Thymus (tissue), 11 donors: Measurements from ENCODE around the gene CHODL. TPM values are rescaled to one million over a fixed set of nuclear protein-coding genes. Genes with fewer than 3 reads are reported as not detected.

Experiments
- DNase-seq, 9 donors: peaks; one replicate each; pipeline ENCODE4 v3.0.0-alpha.2; 2013; ENCODE audit warnings: low spot score in 9 of 9, low read depth in 6 of 9, missing footprints in 1 of 9
- H3K27ac ChIP-seq, 2 donors: one replicate each; pipeline ENCODE4 v1.5.1; 2013; ENCODE audit warnings: control low read depth in 1 of 2, low read depth in 1 of 2, low read length in 1 of 2, mild to moderate bottlenecking in 1 of 2, moderate library complexity in 1 of 2
- H3K27me3 ChIP-seq, 2 donors: one replicate each; pipeline ENCODE4 v1.5.1; 2013; ENCODE audit warnings: low read length in 1 of 2; ENCODE audit not compliant: control insufficient read depth in 2 of 2, insufficient read depth in 1 of 2
- H3K36me3 ChIP-seq, 2 donors: one replicate each; pipeline ENCODE4 v1.5.1; 2013; ENCODE audit warnings: low read length in 1 of 2, mild to moderate bottlenecking in 1 of 2, moderate library complexity in 1 of 2; ENCODE audit not compliant: control insufficient read depth in 2 of 2, insufficient read depth in 2 of 2
- H3K4me1 ChIP-seq, 2 donors: one replicate each; pipeline ENCODE4 v1.5.1; 2013; ENCODE audit warnings: low read length in 2 of 2; ENCODE audit not compliant: control insufficient read depth in 2 of 2, insufficient read depth in 2 of 2
- H3K4me3 ChIP-seq, 2 donors: one replicate each; pipeline ENCODE4 v1.5.1; 2013; ENCODE audit warnings: low read length in 2 of 2, control low read depth in 1 of 2, mild to moderate bottlenecking in 1 of 2
- H3K9me3 ChIP-seq, 2 donors: one replicate each; pipeline ENCODE4 v1.5.1; 2013; ENCODE audit warnings: low read length in 1 of 2, mild to moderate bottlenecking in 1 of 2; ENCODE audit not compliant: control insufficient read depth in 2 of 2, insufficient read depth in 1 of 2
- WGBS: extraction: QIAGEN DNeasy Blood & Tissue Kit; methylation state at CpG from one replicate; pipeline ENCODE4 v1.1.7; 2013; 5-methylcytosine and 5-hydroxymethylcytosine counted together
- polyA plus RNA-seq: library from polyadenylated mRNA; stranded (reverse); fragments of 200-250 nt; gene quantifications from one replicate; pipeline ENCODE4 v1.2.3, GENCODE V29; 2013
- total RNA-seq: library from RNA; stranded (reverse); fragments of 120-200 nt; gene quantifications from one replicate; pipeline ENCODE4 v1.2.4, GENCODE V29; 2013
- donor health status: healthy.

Gene CHODL
- total and polyA plus RNA-seq, 2 donors, result 0.66 to 0.76 TPM

DNA sequence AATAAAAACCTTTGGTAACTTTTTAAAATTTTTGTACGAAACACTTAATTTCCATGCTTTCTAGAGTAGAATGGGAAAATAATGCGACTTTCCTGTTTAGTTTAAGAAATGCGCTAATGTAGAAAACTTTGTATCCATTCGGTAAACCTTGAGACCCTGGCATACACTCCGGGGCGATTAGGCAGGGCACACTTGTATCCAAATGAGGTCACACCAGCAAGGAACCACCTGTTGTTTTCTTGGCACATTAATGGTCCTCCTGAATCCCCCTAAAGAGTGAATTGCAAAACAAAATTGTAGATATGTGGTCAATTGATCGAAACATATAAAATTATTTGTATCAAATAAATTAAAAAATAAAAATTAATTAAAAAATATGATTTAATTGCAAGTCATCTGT, 25.2 kb downstream of the CHODL start:
- Histone ChIP-seq H3K27ac (no peak overlapping the region), H3K4me3 (no peak overlapping the region), H3K4me1 (no peaks in the 10 kb centered on the region), H3K36me3 (no peaks in the 10 kb centered on the region), H3K27me3 (no peaks in the 10 kb centered on the region), H3K9me3 (no peaks in the 10 kb centered on the region)
- DNase-seq, result no peak
- 97% methylated on average over 7 of the region's 7 CpGs for WGBS

DNA sequence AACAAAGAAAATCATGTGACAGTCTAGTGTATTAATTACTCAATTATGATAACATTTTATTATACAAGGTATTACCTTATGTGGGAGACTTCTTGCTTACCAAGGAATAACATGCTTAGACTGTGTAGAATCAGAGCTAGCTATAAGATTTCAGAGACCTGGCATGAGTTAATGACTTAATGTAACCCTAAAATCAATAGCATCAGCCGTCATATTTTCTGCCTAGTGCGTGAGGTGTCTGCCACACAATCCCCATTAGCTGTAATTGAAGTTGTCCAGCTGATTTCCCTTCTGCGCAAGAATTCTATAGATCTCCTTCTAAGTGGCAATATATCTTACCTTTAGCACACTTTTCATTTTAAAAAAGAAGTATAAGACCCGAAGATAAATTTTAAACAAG, 28.8 kb downstream of the CHODL start:
- no peak for DNase-seq
- Histone ChIP-seq H3K9me3 (no peaks in the 10 kb centered on the region), H3K27ac (no peak overlapping the region), H3K36me3 (no peaks in the 10 kb centered on the region), H3K4me1 (no peaks in the 10 kb centered on the region), H3K4me3 (no peak overlapping the region), H3K27me3 (no peaks in the 10 kb centered on the region)
- 95% methylated on average over 4 of the region's 4 CpGs for WGBS

- H3K27me3 ChIP-seq, result no peaks in the 10 kb centered on the region
- no peaks in the 10 kb centered on the region for H3K36me3 ChIP-seq
- 85% methylated on average over 5 of the region's 5 CpGs for WGBS
Measured at GRCh38 chr21:18274370-18274769, 29.7 kb downstream of the CHODL start.

GRCh38 chr21:18275781-18276180, 31.1 kb downstream of the CHODL start:
- no peak for DNase-seq
- Histone ChIP-seq H3K27ac (no peak overlapping the region), H3K9me3 (no peaks in the 10 kb centered on the region), H3K4me3 (no peak overlapping the region), H3K27me3 (no peaks in the 10 kb centered on the region), H3K4me1 (no peaks in the 10 kb centered on the region), H3K36me3 (no peaks in the 10 kb centered on the region)
- 71% methylated on average over 3 of the region's 3 CpGs for WGBS

More at GRCh38 chr21:18274370-18274769, 29.7 kb downstream of the CHODL start:
- Histone ChIP-seq H3K27ac (no peak overlapping the region), H3K9me3 (no peaks in the 10 kb centered on the region), H3K4me1 (no peaks in the 10 kb centered on the region), H3K4me3 (no peak overlapping the region)
- DNase-seq, result no peak

- H3K4me1 ChIP-seq, result no peaks in the 10 kb centered on the region
- no peak overlapping the region for H3K27ac ChIP-seq
- H3K27me3 ChIP-seq, result no peaks in the 10 kb centered on the region
- no peak overlapping the region for H3K4me3 ChIP-seq
- H3K36me3 ChIP-seq, result no peaks in the 10 kb centered on the region
- 92% methylated on average over 4 of the region's 4 CpGs for WGBS
- no peak for DNase-seq
- H3K9me3 ChIP-seq, result no peaks in the 10 kb centered on the region
Measured at GRCh38 chr21:18285379-18285778, 40.7 kb downstream of the CHODL start.

DNA sequence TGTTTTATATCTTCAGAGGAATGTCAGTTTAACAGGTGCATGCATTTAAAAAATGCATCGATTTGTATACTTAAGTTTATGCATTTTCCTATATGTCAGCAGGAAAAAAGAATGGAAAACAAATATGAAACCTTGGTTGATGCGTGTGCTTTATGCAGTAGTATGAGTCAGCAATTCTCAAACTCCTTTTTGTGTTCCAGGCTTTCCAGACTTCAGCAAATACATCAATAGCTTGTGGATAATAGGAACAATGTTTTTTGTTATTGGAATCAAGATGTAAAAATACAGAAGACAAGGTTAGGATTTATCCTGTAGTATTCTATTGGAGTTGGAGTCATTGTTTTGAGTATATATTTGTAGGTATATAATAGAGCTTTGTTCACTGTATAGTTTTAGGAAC, 45.2 kb downstream of the CHODL start:
- Histone ChIP-seq H3K4me3 (no peak overlapping the region), H3K4me1 (no peaks in the 10 kb centered on the region), H3K27ac (no peak overlapping the region), H3K9me3 (no peaks in the 10 kb centered on the region), H3K27me3 (no peaks in the 10 kb centered on the region), H3K36me3 (no peaks in the 10 kb centered on the region)
- DNase-seq, result no peak
- 83% methylated on average over 2 of the region's 2 CpGs for WGBS

DNA sequence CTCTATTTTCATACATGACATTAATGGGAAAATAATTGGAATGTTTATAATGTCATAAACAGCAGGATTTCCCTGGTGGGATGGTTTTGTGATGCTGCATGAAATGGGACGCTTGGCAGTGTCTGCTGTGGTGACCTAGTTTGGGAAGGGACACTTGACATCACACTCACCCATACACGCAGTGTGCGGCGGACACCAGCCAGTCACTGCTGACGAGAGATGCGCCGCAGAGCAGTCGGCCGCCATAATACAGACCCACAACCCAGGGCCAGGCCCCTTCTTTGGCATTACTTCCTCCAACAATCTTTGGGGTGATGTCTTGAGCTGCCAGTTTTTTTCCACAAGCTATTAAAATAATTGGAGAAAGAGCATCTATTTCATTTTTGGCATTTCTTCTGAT, 49.5 kb downstream of the CHODL start:
- Histone ChIP-seq H3K9me3 (no peaks in the 10 kb centered on the region), H3K36me3 (no peaks in the 10 kb centered on the region), H3K4me1 (no peaks in the 10 kb centered on the region), H3K27me3 (no peaks in the 10 kb centered on the region), H3K4me3 (no peak overlapping the region), H3K27ac (no peak overlapping the region)
- DNase-seq, result no peak
- WGBS, result 93% methylated on average over 9 of the region's 9 CpGs

GRCh38 chr21:18298228-18298627, 53.6 kb downstream of the CHODL start:
- no peak overlapping the region for H3K27ac ChIP-seq
- H3K36me3 ChIP-seq, result no peaks in the 10 kb centered on the region
- no peaks in the 10 kb centered on the region for H3K27me3 ChIP-seq
- no peak for DNase-seq
- no peaks in the 10 kb centered on the region for H3K4me1 ChIP-seq
- H3K9me3 ChIP-seq, result no peaks in the 10 kb centered on the region
- WGBS, result 62% methylated on average over 1 of the region's 1 CpG
- H3K4me3 ChIP-seq, result no peak overlapping the region
